GM23248 (cell line): Measurements from ENCODE around the gene CABP7.

ENCODE experiments used
- EZH2 ChIP-seq: fragments of 200-600 bp; sonication (generic); IDR thresholded peaks from 2 replicates; pipeline ENCODE4 v1.6.1; 2018; ENCODE audit warnings: antibody characterized with exemption, mild to moderate bottlenecking; ENCODE audit not compliant: insufficient read depth, poor library complexity, severe bottlenecking
- EZH2phosphoT487 ChIP-seq: fragments of 200-600 bp; sonication (generic); IDR thresholded peaks from 2 replicates; pipeline ENCODE4 v1.6.1; 2018; ENCODE audit warnings: antibody characterized with exemption, moderate library complexity, mild to moderate bottlenecking, low read depth; ENCODE audit not compliant: insufficient read depth

DNA sequence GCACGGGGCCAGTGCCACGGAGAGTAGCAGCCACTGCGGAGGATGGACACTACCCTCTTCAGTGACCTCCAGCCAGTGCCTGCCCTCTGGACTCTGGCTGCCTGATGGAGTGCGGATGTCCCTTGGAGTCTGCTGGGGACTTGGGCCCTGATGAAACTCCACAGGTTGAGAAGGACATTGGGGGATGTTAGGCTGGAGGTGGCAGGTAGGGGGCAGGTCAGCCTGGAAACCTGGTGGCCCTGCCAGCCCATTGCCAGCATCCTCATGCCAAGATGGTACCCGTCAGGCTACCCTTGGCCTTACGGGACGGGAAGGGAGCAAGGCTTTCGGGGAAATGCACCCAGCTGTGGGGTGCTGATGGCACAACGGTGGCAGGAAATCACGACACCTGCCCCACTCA, 4.0 kb downstream of the CABP7 start:
- TF ChIP-seq EZH2 (no peak), EZH2phosphoT487 (no peak)
